Stomach (tissue), 9 donors: ENCODE data around the gene PRLHR. TPM values are rescaled to one million over a fixed set of nuclear protein-coding genes. Genes with fewer than 3 reads are reported as not detected.

ENCODE experiments used
- DNase-seq, 2 donors: peaks; one replicate each; pipeline versions ENCODE4 v3.0.0 to v3.0.0-alpha.2; 2013 to 2019
- H3K27ac ChIP-seq, 5 donors: fragments of 200-600 bp in 4 of 5; sonication (generic) in 4 of 5; one replicate each; pipeline ENCODE4 v1.5.1; 2013 to 2019; ENCODE audit warnings: mild to moderate bottlenecking in 1 of 5, moderate library complexity in 1 of 5
- H3K27me3 ChIP-seq, 3 donors: fragments of 200-600 bp; sonication (generic); one replicate each; pipeline ENCODE4 v1.5.1; 2017 to 2019; ENCODE audit warnings: mixed run types in 1 of 3
- H3K36me3 ChIP-seq, 4 donors: fragments of 200-600 bp; sonication (generic); 1 replicate in 3 of 4; 2 replicates in 1 of 4; pipeline ENCODE4 v1.5.1; 2016 to 2019
- H3K4me1 ChIP-seq, 4 donors: fragments of 200-600 bp; sonication (generic); one replicate each; pipeline ENCODE4 v1.5.1; 2016 to 2019
- H3K4me3 ChIP-seq, 4 donors: fragments of 200-600 bp; sonication (generic) in 3 of 4; one replicate each; pipeline ENCODE4 v1.5.1; 2016 to 2019; ENCODE audit warnings: mild to moderate bottlenecking in 1 of 4
- H3K9me3 ChIP-seq, 4 donors: fragments of 200-600 bp; sonication (generic); one replicate each; pipeline ENCODE4 v1.5.1; 2016 to 2019
- CTCF ChIP-seq, 7 experiments: fragments of 450-650 bp in 4 of 7; fragments of 200-600 bp in 3 of 7; sonication (generic) in 3 of 7; IDR thresholded peaks; one replicate each; pipeline ENCODE4 v1.5.1; 2016 to 2019; ENCODE audit warnings: antibody characterized with exemption in 7 of 7, control low read depth in 2 of 7, mild to moderate bottlenecking in 1 of 7
- EP300 ChIP-seq: sonication (generic); formaldehyde crosslinking; IDR thresholded peaks from one replicate; pipeline ENCODE4 v1.6.1; 2017; ENCODE audit warnings: antibody characterized with exemption
- POLR2A ChIP-seq, 4 donors: fragments of 450-650 bp; IDR thresholded peaks; one replicate each; pipeline ENCODE4 v1.6.1; 2016; ENCODE audit warnings: antibody characterized with exemption in 4 of 4, control low read depth in 2 of 4, mild to moderate bottlenecking in 1 of 4, moderate library complexity in 1 of 4
- POLR2AphosphoS5 ChIP-seq, 3 donors: sonication (generic); formaldehyde crosslinking; IDR thresholded peaks; one replicate each; pipeline ENCODE4 v1.6.1; 2016; ENCODE audit warnings: antibody characterized with exemption in 3 of 3
- WGBS, 5 donors: extraction: QIAGEN DNeasy Blood & Tissue Kit in 3 of 5; methylation state at CpG; one replicate each; pipeline versions ENCODE4 v1.1.5 to v1.1.7; 2013 to 2018; 5-methylcytosine and 5-hydroxymethylcytosine counted together
- intact Hi-C: fragments of 100-400 bp; cut with DNase I; formaldehyde crosslinking; loops from one replicate; pipeline ENCODE4 v1.15.1; 2023; ENCODE audit warnings: low total_unique reads
- polyA plus RNA-seq, 3 donors: library from polyadenylated mRNA; stranded (reverse); fragments of 200-250 nt; gene quantifications; one replicate each; pipeline ENCODE4 v1.2.3, GENCODE V29; 2013
- total RNA-seq, 5 donors: library from RNA; depleted of rRNA; stranded (reverse); fragments of >200 nt; gene quantifications; one replicate each; pipeline versions ENCODE4 v1.1.0 to v1.2.3, GENCODE V29; 2014 to 2016
- donor health status: healthy with polysubstance abuse.
- donor health status: Bipolar disorder and iron deficiency.
- donor health status: healthy.

PRLHR gene
- total and polyA plus RNA-seq, 8 donors, result under 0.01 to 0.43 (median 0.21) TPM; not detected in 4

DNA sequence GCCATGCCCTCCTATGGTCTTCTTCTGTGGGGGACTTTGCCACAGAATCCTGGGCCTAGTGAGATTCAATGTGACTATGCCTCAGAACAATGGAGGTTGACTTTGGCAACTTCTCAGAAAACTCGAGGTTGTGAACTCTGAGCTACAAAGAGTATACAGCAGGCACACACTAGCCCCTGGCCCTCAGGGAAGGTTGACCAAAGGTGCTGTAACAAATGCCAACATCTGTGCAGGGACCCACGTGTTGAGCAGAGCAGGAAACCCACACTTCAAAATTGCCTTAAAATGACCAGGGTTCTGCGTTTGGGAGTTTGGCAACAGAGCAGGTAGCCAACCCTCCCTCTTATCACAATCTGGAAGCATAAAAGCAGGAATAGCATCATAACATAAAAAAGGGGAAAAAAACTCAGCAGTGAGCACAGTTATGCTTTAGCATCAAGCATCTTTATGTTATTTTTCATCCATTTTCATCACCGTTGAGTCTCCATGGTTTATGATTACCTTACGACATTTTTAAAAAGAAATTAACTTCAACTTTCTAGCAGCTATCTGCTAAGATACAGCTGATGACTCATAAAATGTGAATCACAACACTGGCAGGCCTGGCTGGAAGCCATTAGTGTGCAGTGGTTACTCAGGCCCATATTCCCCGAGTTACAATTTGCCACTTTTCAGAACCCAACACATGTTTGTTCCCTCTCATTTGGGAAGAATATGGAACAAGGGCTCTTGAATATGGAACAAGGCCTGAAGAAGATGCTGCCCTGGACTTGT lies 11.1 kb downstream of the PRLHR start:
- H3K4me1 ChIP-seq, result no peaks in the 10 kb centered on the region
- no peak for DNase-seq
- no peak overlapping the region for H3K4me3 ChIP-seq
- TF ChIP-seq POLR2AphosphoS5 (IDR thresholded peaks at IDR 0.05) (no peak), EP300 (no peak), CTCF (IDR thresholded peaks at IDR 0.05) (no peak), POLR2A (IDR thresholded peaks at IDR 0.05) (no peak)
- H3K9me3 ChIP-seq, result peaks cover 0 to 6% (median 0%) of the 10 kb centered on the region in 4 donors
- no peaks in the 10 kb centered on the region for H3K36me3 ChIP-seq
- no peak overlapping the region for H3K27ac ChIP-seq
- intact Hi-C loops, result no loop called here
- WGBS, 5 donors, result 63 to 82% (median 75%) methylated on average over 6 of the region's 6 CpGs
- H3K27me3 ChIP-seq, result peaks cover 0 to 7% (median 0%) of the 10 kb centered on the region in 3 donors

DNA sequence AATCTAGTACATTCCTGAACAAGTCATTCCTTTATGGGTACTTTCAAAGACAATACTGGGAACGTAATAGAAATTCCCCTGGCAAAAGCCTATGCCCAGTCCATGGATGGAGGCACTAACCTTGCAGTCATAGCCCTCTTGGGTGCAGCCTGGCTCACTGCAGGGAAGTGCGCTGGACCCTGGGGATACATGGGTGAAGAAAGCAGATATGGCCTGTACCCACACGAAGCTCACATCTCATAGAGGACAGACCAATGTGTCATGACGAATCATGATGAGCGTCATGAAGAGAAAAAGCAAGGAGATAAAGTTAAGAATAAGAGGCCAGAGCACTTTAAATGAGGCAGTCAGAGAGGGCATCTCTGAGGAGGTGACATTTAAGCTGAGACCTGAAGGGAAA lies 11.8 kb downstream of the PRLHR start:
- TF ChIP-seq EP300 (no peak), CTCF (IDR thresholded peaks at IDR 0.05) (no peak), POLR2A (IDR thresholded peaks at IDR 0.05) (no peak), POLR2AphosphoS5 (IDR thresholded peaks at IDR 0.05) (no peak)
- H3K9me3 ChIP-seq, result peaks cover 0 to 6% (median 0%) of the 10 kb centered on the region in 4 donors
- H3K27me3 ChIP-seq, result peaks cover 0 to 7% (median 0%) of the 10 kb centered on the region in 3 donors
- intact Hi-C loops, result no loop called here
- no peak overlapping the region for H3K4me3 ChIP-seq
- H3K27ac ChIP-seq, result no peak overlapping the region
- no peaks in the 10 kb centered on the region for H3K4me1 ChIP-seq
- WGBS, 5 donors, result 88 to 95% (median 92%) methylated on average over 5 of the region's 5 CpGs
- no peaks in the 10 kb centered on the region for H3K36me3 ChIP-seq
- DNase-seq, result no peak

- no peak for DNase-seq
- TF ChIP-seq POLR2AphosphoS5 (IDR thresholded peaks at IDR 0.05), result no peak
- TF ChIP-seq EP300, result no peak
- no peak for TF ChIP-seq POLR2A (IDR thresholded peaks at IDR 0.05)
- TF ChIP-seq CTCF (IDR thresholded peaks at IDR 0.05), result no peak
- peaks cover 0 to 6% (median 0%) of the 10 kb centered on the region in 4 donors for H3K9me3 ChIP-seq
- no peak overlapping the region for H3K4me3 ChIP-seq
- intact Hi-C loops, result no loop called here
- H3K4me1 ChIP-seq, result no peaks in the 10 kb centered on the region
- H3K36me3 ChIP-seq, result no peaks in the 10 kb centered on the region
- no peak overlapping the region for H3K27ac ChIP-seq
- H3K27me3 ChIP-seq, result no peaks in the 10 kb centered on the region
- 93 to 96% (median 95%) methylated on average over 2 to 3 of the region's 3 CpGs for WGBS, 5 donors
These were observed 12.9 kb downstream of the PRLHR start for GRCh38 chr10:118582511-118582910.

GRCh38 chr10:118581340-118581739 lies 14.1 kb downstream of the PRLHR start:
- TF ChIP-seq EP300, result no peak
- no peak for TF ChIP-seq POLR2A (IDR thresholded peaks at IDR 0.05)
- TF ChIP-seq CTCF (IDR thresholded peaks at IDR 0.05), result no peak
- no peak for TF ChIP-seq POLR2AphosphoS5 (IDR thresholded peaks at IDR 0.05)
- Histone ChIP-seq H3K9me3 (peaks cover 0 to 6% (median 0%) of the 10 kb centered on the region in 4 donors), H3K27ac (no peak overlapping the region), H3K4me1 (no peaks in the 10 kb centered on the region), H3K27me3 (no peaks in the 10 kb centered on the region), H3K36me3 (no peaks in the 10 kb centered on the region), H3K4me3 (no peak overlapping the region)
- DNase-seq, result no peak
- intact Hi-C loops, result no loop called here
- 46 to 60% (median 47%) methylated on average over 4 of the region's 4 CpGs for WGBS, 5 donors
